ENCODE results near the gene BBS12. TPM values are rescaled to one million over a fixed set of nuclear protein-coding genes. Genes with fewer than 3 reads are reported as not detected.

The BBS12 gene
- total and polyA plus RNA-seq, 9 of the 15 experiments (the other 6 are each of a cell fraction or from before 2014, with no cell fraction given): 2.7 to 6.5 (median 3.3) TPM

DNA sequence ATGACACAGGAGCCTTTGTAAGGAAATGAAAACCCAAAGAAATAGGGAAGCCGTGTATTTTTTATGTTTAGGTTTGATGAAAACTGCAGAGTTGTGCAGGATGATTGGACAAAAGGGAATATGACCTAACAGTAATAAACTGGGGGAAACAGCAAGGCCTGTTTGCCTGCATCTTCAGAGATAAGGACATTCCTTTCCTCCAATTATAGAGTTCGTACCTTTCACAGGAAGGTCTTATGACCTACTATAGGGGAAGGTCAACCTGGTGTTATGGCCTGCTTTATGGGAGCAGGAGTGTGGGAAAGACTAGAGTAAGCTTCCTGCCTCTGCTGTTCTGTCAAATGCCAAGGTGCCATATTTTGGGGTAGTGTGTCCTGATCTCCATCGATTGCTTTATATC, 42.5 kb downstream of the BBS12 start (continued):
- TF ChIP-seq CCNT2 (IDR thresholded peaks at IDR 0.05; ENCODE audit: borderline replicate concordance, extremely low read depth, insufficient read length, low read depth, low read length) (no peak), RFX5 (IDR thresholded peaks at IDR 0.05; ENCODE audit: low read depth, low read length) (no peak), BRF1 (IDR thresholded peaks at IDR 0.05; ENCODE audit: borderline replicate concordance, extremely low read depth, insufficient read length) (no peak), ZNF785 (CRISPR knock-in tag; IDR thresholded peaks at IDR 0.05) (no peak), NCOA2 (IDR thresholded peaks at IDR 0.05; ENCODE audit: partially characterized antibody in 2 of 2) (no peak), PHF20 (IDR thresholded peaks at IDR 0.05; ENCODE audit: partially characterized antibody) (no peak), ZBTB1 (CRISPR knock-in tag; IDR thresholded peaks at IDR 0.05; ENCODE audit: borderline replicate concordance, low read depth) (no peak), MIER1 (IDR thresholded peaks at IDR 0.05; ENCODE audit: low read depth) (no peak), CBX1 (IDR thresholded peaks at IDR 0.05; ENCODE audit: low read depth) (no peak), TFAM (CRISPR knock-in tag; conservative IDR thresholded peaks at IDR 0.05) (no peak), ELF2 (CRISPR knock-in tag; IDR thresholded peaks at IDR 0.05) (no peak), HDAC2 (IDR thresholded peaks at IDR 0.05) (peak; percentile 49; the same call in 1 of the 2 replicates), POLR2A (conservative IDR thresholded peaks at IDR 0.05) (no peak), ZFP1 (CRISPR knock-in tag; IDR thresholded peaks at IDR 0.05) (no peak), ATF1 (CRISPR knock-in tag; IDR thresholded peaks at IDR 0.05) (no peak), ATF1 (tag; IDR thresholded peaks at IDR 0.05) (no peak)
- TF ChIP-seq, protein P1, sequence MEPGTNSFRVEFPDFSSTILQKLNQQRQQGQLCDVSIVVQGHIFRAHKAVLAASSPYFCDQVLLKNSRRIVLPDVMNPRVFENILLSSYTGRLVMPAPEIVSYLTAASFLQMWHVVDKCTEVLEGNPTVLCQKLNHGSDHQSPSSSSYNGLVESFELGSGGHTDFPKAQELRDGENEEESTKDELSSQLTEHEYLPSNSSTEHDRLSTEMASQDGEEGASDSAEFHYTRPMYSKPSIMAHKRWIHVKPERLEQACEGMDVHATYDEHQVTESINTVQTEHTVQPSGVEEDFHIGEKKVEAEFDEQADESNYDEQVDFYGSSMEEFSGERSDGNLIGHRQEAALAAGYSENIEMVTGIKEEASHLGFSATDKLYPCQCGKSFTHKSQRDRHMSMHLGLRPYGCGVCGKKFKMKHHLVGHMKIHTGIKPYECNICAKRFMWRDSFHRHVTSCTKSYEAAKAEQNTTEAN (CRISPR knock-in tag; IDR thresholded peaks at IDR 0.05): no peak
- TF ChIP-seq, protein P2, sequence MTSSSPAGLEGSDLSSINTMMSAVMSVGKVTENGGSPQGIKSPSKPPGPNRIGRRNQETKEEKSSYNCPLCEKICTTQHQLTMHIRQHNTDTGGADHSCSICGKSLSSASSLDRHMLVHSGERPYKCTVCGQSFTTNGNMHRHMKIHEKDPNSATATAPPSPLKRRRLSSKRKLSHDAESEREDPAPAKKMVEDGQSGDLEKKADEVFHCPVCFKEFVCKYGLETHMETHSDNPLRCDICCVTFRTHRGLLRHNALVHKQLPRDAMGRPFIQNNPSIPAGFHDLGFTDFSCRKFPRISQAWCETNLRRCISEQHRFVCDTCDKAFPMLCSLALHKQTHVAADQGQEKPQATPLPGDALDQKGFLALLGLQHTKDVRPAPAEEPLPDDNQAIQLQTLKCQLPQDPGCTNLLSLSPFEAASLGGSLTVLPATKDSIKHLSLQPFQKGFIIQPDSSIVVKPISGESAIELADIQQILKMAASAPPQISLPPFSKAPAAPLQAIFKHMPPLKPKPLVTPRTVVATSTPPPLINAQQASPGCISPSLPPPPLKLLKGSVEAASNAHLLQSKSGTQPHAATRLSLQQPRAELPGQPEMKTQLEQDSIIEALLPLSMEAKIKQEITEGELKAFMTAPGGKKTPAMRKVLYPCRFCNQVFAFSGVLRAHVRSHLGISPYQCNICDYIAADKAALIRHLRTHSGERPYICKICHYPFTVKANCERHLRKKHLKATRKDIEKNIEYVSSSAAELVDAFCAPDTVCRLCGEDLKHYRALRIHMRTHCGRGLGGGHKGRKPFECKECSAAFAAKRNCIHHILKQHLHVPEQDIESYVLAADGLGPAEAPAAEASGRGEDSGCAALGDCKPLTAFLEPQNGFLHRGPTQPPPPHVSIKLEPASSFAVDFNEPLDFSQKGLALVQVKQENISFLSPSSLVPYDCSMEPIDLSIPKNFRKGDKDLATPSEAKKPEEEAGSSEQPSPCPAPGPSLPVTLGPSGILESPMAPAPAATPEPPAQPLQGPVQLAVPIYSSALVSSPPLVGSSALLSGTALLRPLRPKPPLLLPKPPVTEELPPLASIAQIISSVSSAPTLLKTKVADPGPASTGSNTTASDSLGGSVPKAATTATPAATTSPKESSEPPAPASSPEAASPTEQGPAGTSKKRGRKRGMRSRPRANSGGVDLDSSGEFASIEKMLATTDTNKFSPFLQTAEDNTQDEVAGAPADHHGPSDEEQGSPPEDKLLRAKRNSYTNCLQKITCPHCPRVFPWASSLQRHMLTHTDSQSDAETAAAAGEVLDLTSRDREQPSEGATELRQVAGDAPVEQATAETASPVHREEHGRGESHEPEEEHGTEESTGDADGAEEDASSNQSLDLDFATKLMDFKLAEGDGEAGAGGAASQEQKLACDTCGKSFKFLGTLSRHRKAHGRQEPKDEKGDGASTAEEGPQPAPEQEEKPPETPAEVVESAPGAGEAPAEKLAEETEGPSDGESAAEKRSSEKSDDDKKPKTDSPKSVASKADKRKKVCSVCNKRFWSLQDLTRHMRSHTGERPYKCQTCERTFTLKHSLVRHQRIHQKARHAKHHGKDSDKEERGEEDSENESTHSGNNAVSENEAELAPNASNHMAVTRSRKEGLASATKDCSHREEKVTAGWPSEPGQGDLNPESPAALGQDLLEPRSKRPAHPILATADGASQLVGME (CRISPR knock-in tag; IDR thresholded peaks at IDR 0.05): no peak
- TF ChIP-seq, protein P3, sequence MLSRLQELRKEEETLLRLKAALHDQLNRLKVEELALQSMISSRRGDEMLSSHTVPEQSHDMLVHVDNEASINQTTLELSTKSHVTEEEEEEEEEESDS (CRISPR knock-in tag; IDR thresholded peaks at IDR 0.05): no peak
- TF ChIP-seq, protein P4, sequence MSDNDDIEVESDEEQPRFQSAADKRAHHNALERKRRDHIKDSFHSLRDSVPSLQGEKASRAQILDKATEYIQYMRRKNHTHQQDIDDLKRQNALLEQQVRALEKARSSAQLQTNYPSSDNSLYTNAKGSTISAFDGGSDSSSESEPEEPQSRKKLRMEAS (CRISPR knock-in tag; IDR thresholded peaks at IDR 0.05): no peak
- TF ChIP-seq, protein P5, sequence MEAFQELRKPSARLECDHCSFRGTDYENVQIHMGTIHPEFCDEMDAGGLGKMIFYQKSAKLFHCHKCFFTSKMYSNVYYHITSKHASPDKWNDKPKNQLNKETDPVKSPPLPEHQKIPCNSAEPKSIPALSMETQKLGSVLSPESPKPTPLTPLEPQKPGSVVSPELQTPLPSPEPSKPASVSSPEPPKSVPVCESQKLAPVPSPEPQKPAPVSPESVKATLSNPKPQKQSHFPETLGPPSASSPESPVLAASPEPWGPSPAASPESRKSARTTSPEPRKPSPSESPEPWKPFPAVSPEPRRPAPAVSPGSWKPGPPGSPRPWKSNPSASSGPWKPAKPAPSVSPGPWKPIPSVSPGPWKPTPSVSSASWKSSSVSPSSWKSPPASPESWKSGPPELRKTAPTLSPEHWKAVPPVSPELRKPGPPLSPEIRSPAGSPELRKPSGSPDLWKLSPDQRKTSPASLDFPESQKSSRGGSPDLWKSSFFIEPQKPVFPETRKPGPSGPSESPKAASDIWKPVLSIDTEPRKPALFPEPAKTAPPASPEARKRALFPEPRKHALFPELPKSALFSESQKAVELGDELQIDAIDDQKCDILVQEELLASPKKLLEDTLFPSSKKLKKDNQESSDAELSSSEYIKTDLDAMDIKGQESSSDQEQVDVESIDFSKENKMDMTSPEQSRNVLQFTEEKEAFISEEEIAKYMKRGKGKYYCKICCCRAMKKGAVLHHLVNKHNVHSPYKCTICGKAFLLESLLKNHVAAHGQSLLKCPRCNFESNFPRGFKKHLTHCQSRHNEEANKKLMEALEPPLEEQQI (IDR thresholded peaks at IDR 0.05): no peak

All from K562 (cell line).